CD4-positive, CD25-positive, alpha-beta regulatory T cell (primary cell): ENCODE measurements around the gene ALDH1L1. TPM values are rescaled to one million over a fixed set of nuclear protein-coding genes. Genes with fewer than 3 reads are reported as not detected.
"Not testable (repeated sequence)": the region's sequence is repeated elsewhere in the genome, so short reads cannot be mapped to it uniquely, and the experiment has no call there.

Experiments
- ATAC-seq, 2 donors: fragments of 150-1000 bp; cut with Tn5 transposase; one replicate each; pipeline ENCODE4 v1.10.0; 2021; ENCODE audit warnings: low read depth in 2 of 2, moderate number of reproducible peaks in 2 of 2, moderate library complexity in 1 of 2
- DNase-seq, 3 donors: peaks; one replicate each; pipeline versions ENCODE4 v3.0.0 to v3.0.0-alpha.2; 2012 to 2022; ENCODE audit warnings: mixed read lengths in 1 of 3
- H3K27ac ChIP-seq: one replicate; pipeline ENCODE4 v1.7.0; 2013; ENCODE audit warnings: mild to moderate bottlenecking, low read length; ENCODE audit not compliant: insufficient read depth, poor library complexity, severe bottlenecking
- H3K27me3 ChIP-seq: one replicate; pipeline ENCODE4 v1.7.0; 2013; ENCODE audit warnings: low read length; ENCODE audit not compliant: control insufficient read depth, insufficient read depth
- H3K36me3 ChIP-seq: one replicate; pipeline ENCODE4 v1.7.0; 2013; ENCODE audit warnings: mild to moderate bottlenecking, low read length, moderate library complexity; ENCODE audit not compliant: control insufficient read depth, insufficient read depth
- H3K4me1 ChIP-seq: 2 replicates; pipeline ENCODE4 v1.7.0; 2013; ENCODE audit warnings: mild to moderate bottlenecking, low read length; ENCODE audit not compliant: insufficient read depth, control insufficient read depth, poor library complexity, severe bottlenecking
- H3K4me3 ChIP-seq: one replicate; pipeline ENCODE4 v1.7.0; 2013; ENCODE audit warnings: low read depth, mild to moderate bottlenecking, low read length, moderate library complexity
- H3K9me3 ChIP-seq, 2 experiments: 1 replicate in 1 of 2; 2 replicates in 1 of 2; pipeline ENCODE4 v1.7.0; 2013; ENCODE audit warnings: low read length in 2 of 2, mild to moderate bottlenecking in 1 of 2, moderate library complexity in 1 of 2; ENCODE audit not compliant: control insufficient read depth in 2 of 2
- H3K27ac Mint-ChIP-seq, 3 donors: one replicate each; pipeline ENCODE4 v1.8.0; 2020 to 2022; ENCODE audit warnings: mild to moderate bottlenecking in 3 of 3, mixed read lengths in 3 of 3, moderate library complexity in 2 of 3
- H3K27me3 Mint-ChIP-seq: one replicate; pipeline ENCODE4 v1.8.0; 2022; ENCODE audit warnings: mild to moderate bottlenecking, mixed read lengths
- H3K36me3 Mint-ChIP-seq: one replicate; pipeline ENCODE4 v1.8.0; 2020; ENCODE audit warnings: mixed read lengths
- H3K4me1 Mint-ChIP-seq, 4 donors: one replicate each; pipeline ENCODE4 v1.8.0; 2020 to 2022; ENCODE audit warnings: mixed read lengths in 4 of 4, mild to moderate bottlenecking in 1 of 4
- H3K4me3 Mint-ChIP-seq, 4 donors: one replicate each; pipeline ENCODE4 v1.8.0; 2020 to 2022; ENCODE audit warnings: mild to moderate bottlenecking in 4 of 4, mixed read lengths in 4 of 4, moderate library complexity in 3 of 4
- H3K9me3 Mint-ChIP-seq, 7 donors: one replicate each; pipeline ENCODE4 v1.8.0; 2020 to 2022; ENCODE audit warnings: mixed read lengths in 7 of 7, mild to moderate bottlenecking in 3 of 7, moderate library complexity in 2 of 7
- polyA plus RNA-seq, 4 donors: library from polyadenylated mRNA; unstranded; fragments of 300-500 nt; fragmentation: Illumina TruSeq; gene quantifications; one replicate each; pipeline ENCODE4 v1.2.3, GENCODE V29; 2021
- total RNA-seq: library from RNA; stranded (reverse); gene quantifications from one replicate; pipeline ENCODE4 v1.2.3, GENCODE V29; 2022

The ALDH1L1 gene
- total and polyA plus RNA-seq, 5 donors from 2014 or later = 0.08 TPM; not detected in 4

GRCh38 chr3:126092128-126092527 is 88.3 kb downstream of the ALDH1L1 start:
- Mint-ChIP-seq H3K9me3 (peaks cover 0 to 41% (median 18%) of the 10 kb centered on the region in 7 donors), H3K36me3 (peaks cover 11% of the 10 kb centered on the region)
- not testable (repeated sequence) for H3K36me3 ChIP-seq, DNase-seq, H3K27ac Mint-ChIP-seq, H3K27me3 Mint-ChIP-seq, H3K4me1 ChIP-seq, H3K4me3 ChIP-seq, H3K4me1 Mint-ChIP-seq, ATAC-seq, H3K27me3 ChIP-seq, H3K27ac ChIP-seq, H3K4me3 Mint-ChIP-seq
- H3K9me3 ChIP-seq = peaks cover 17% of the 10 kb centered on the region in 2 experiments

GRCh38 chr3:126087552-126088175 is 92.7 kb downstream of the ALDH1L1 start:
- H3K4me3 Mint-ChIP-seq = no peak overlapping the region
- H3K9me3 Mint-ChIP-seq = peaks cover 0 to 14% (median 0%) of the 10 kb centered on the region in 7 donors
- DNase-seq (no peak), ATAC-seq (no peak)
- H3K4me1 Mint-ChIP-seq = peaks cover 5 to 22% (median 18%) of the 10 kb centered on the region in 4 donors
- H3K27me3 Mint-ChIP-seq = no peaks in the 10 kb centered on the region
- H3K27ac Mint-ChIP-seq = no peak overlapping the region
- no peak overlapping the region for H3K4me3 ChIP-seq
- no peak overlapping the region for H3K27ac ChIP-seq
- H3K36me3 Mint-ChIP-seq = peaks cover 8% of the 10 kb centered on the region
- H3K36me3 ChIP-seq = no peaks in the 10 kb centered on the region
- H3K4me1 ChIP-seq = peaks cover 14% of the 10 kb centered on the region
- no peaks in the 10 kb centered on the region for H3K27me3 ChIP-seq
- H3K9me3 ChIP-seq = no peaks in the 10 kb centered on the region

GRCh38 chr3:126085841-126086240 is 94.5 kb downstream of the ALDH1L1 start:
- ATAC-seq = no peak
- peak in 1 of 3 donors; percentile 18 for DNase-seq
- H3K27ac Mint-ChIP-seq = no peak overlapping the region
- peaks cover 16% of the 10 kb centered on the region for H3K4me1 ChIP-seq
- no peaks in the 10 kb centered on the region for H3K27me3 Mint-ChIP-seq
- no peaks in the 10 kb centered on the region for H3K36me3 ChIP-seq
- H3K4me3 Mint-ChIP-seq = peak overlapping the region in 3 of 4 donors; percentile 86 to 94 (median 86)
- H3K4me3 ChIP-seq = no peak overlapping the region
- peaks cover 5 to 31% (median 19%) of the 10 kb centered on the region in 4 donors for H3K4me1 Mint-ChIP-seq
- H3K9me3 ChIP-seq = no peaks in the 10 kb centered on the region
- H3K36me3 Mint-ChIP-seq = peaks cover 3% of the 10 kb centered on the region
- no peak overlapping the region for H3K27ac ChIP-seq
- H3K27me3 ChIP-seq = no peaks in the 10 kb centered on the region
- H3K9me3 Mint-ChIP-seq = peaks cover 0 to 3% (median 0%) of the 10 kb centered on the region in 7 donors

- H3K27me3 ChIP-seq = no peaks in the 10 kb centered on the region
- Mint-ChIP-seq H3K4me3 (peak overlapping the region; percentile 84 to 94 (median 86)), H3K27me3 (no peaks in the 10 kb centered on the region), H3K36me3 (peaks cover 3% of the 10 kb centered on the region), H3K27ac (peak overlapping the region; percentile 45 to 91 (median 89)), H3K4me1 (peaks cover 6 to 31% (median 19%) of the 10 kb centered on the region in 4 donors), H3K9me3 (peaks cover 0 to 3% (median 0%) of the 10 kb centered on the region in 7 donors)
- H3K4me1 ChIP-seq = peaks cover 16% of the 10 kb centered on the region
- no peaks in the 10 kb centered on the region for H3K36me3 ChIP-seq
- H3K27ac ChIP-seq = no peak overlapping the region
- H3K9me3 ChIP-seq = no peaks in the 10 kb centered on the region
- H3K4me3 ChIP-seq = no peak overlapping the region
- ATAC-seq (no peak), DNase-seq (no peak)
Measured at GRCh38 chr3:126085276-126085675, 95.1 kb downstream of the ALDH1L1 start.

GRCh38 chr3:126084768-126085180 is 95.6 kb downstream of the ALDH1L1 start:
- peak overlapping the region; percentile 84 for H3K4me3 ChIP-seq
- H3K27ac Mint-ChIP-seq = peak overlapping the region in 2 of 3 donors; percentile 89 to 91
- H3K4me1 Mint-ChIP-seq = peaks cover 10 to 36% (median 19%) of the 10 kb centered on the region in 4 donors
- peak overlapping the region; percentile 91 for H3K27ac ChIP-seq
- H3K4me3 Mint-ChIP-seq = peak overlapping the region; percentile 84 to 94 (median 86)
- no peaks in the 10 kb centered on the region for H3K36me3 ChIP-seq
- H3K9me3 ChIP-seq = no peaks in the 10 kb centered on the region
- peaks cover 3% of the 10 kb centered on the region for H3K36me3 Mint-ChIP-seq
- peak in 1 of 3 donors; percentile 6 for DNase-seq
- H3K27me3 Mint-ChIP-seq = no peaks in the 10 kb centered on the region
- no peaks in the 10 kb centered on the region for H3K27me3 ChIP-seq
- no peak for ATAC-seq
- peaks cover 0 to 3% (median 0%) of the 10 kb centered on the region in 7 donors for H3K9me3 Mint-ChIP-seq
- H3K4me1 ChIP-seq = peaks cover 16% of the 10 kb centered on the region

GRCh38 chr3:126083913-126084767 is 96.2 kb downstream of the ALDH1L1 start, which contains the start of gene SLC41A3:
Gene SLC41A3 (minus strand): TSS chr3:126084124. CDS start chr3:126068219, 15,905 bp downstream.
- no peaks in the 10 kb centered on the region for H3K9me3 ChIP-seq
- H3K36me3 ChIP-seq = no peaks in the 10 kb centered on the region
- DNase-seq (peak; percentile 80 to 92 (median 83)), ATAC-seq (peak; percentile 87 to 89)
- no peaks in the 10 kb centered on the region for H3K27me3 ChIP-seq
- peaks cover 16% of the 10 kb centered on the region for H3K4me1 ChIP-seq
- H3K36me3 Mint-ChIP-seq = peaks cover 3% of the 10 kb centered on the region
- no peaks in the 10 kb centered on the region for H3K27me3 Mint-ChIP-seq
- H3K4me1 Mint-ChIP-seq = peaks cover 15 to 42% (median 22%) of the 10 kb centered on the region in 4 donors
- H3K4me3 ChIP-seq = peak within 1 kb of the TSS; percentile 84
- peaks cover 0 to 3% (median 0%) of the 10 kb centered on the region in 7 donors for H3K9me3 Mint-ChIP-seq
- H3K4me3 Mint-ChIP-seq = peak within 1 kb of the TSS; percentile 88 to 94 (median 92)
- peak within 1 kb of the TSS; percentile 89 to 98 (median 91) for H3K27ac Mint-ChIP-seq
- H3K27ac ChIP-seq = peak within 1 kb of the TSS; percentile 91

- H3K9me3 Mint-ChIP-seq = peaks cover 0 to 3% (median 0%) of the 10 kb centered on the region in 7 donors
- H3K27ac Mint-ChIP-seq = peak overlapping the region; percentile 88 to 98 (median 89)
Measured at GRCh38 chr3:126083511-126083912, 96.9 kb downstream of the ALDH1L1 start.

More at GRCh38 chr3:126083511-126083912, 96.9 kb downstream of the ALDH1L1 start:
- no peaks in the 10 kb centered on the region for H3K27me3 Mint-ChIP-seq
- H3K36me3 ChIP-seq = no peaks in the 10 kb centered on the region
- H3K4me1 ChIP-seq = peaks cover 16% of the 10 kb centered on the region
- H3K27ac ChIP-seq = peak overlapping the region; percentile 91
- DNase-seq (peak in 2 of 3 donors; percentile 36 to 73), ATAC-seq (peak; percentile 38 to 39)
- peak overlapping the region; percentile 69 for H3K4me3 ChIP-seq
- peaks cover 15 to 43% (median 23%) of the 10 kb centered on the region in 4 donors for H3K4me1 Mint-ChIP-seq
- peaks cover 3% of the 10 kb centered on the region for H3K36me3 Mint-ChIP-seq
- H3K9me3 ChIP-seq = no peaks in the 10 kb centered on the region
- H3K4me3 Mint-ChIP-seq = peak overlapping the region; percentile 88 to 94 (median 91)
- H3K27me3 ChIP-seq = no peaks in the 10 kb centered on the region
